WTC11 (cell line): Measurements from ENCODE around the gene VAC14.

ENCODE experiments used
- CTCF ChIP-seq: fragments of 200-600 bp; IDR thresholded peaks from 2 replicates; pipeline ENCODE4 v1.8.0; 2022; ENCODE audit warnings: antibody characterized with exemption
- MAX ChIP-seq: sonication (generic); formaldehyde crosslinking; IDR thresholded peaks from 2 replicates; pipeline ENCODE4 v1.8.0; 2022; ENCODE audit warnings: mild to moderate bottlenecking, missing genetic modification reagents
- NFYB ChIP-seq: sonication (generic); formaldehyde crosslinking; conservative IDR thresholded peaks from 2 replicates; pipeline ENCODE4 v1.8.0; 2022; ENCODE audit warnings: low read depth, missing genetic modification reagents
- NR3C1 ChIP-seq: sonication (generic); formaldehyde crosslinking; conservative IDR thresholded peaks from 2 replicates; pipeline ENCODE4 v1.8.1; 2023; ENCODE audit warnings: low read depth, mild to moderate bottlenecking, missing genetic modification reagents

- no peak for TF ChIP-seq CTCF
- TF ChIP-seq MAX (CRISPR knock-in tag): no peak
- TF ChIP-seq NFYB: no peak
- TF ChIP-seq NR3C1 (CRISPR knock-in tag): no peak
Observed at GRCh38 chr16:70702624-70703023, 98.3 kb downstream of the VAC14 start.
